ENCODE data around the gene SRPK2.

SRPK2 gene

GRCh38 chr7:105309235-105310169, 79.2 kb downstream of the SRPK2 start (continued):
- TF ChIP-seq ZEB2 (tag by site-specific recombination; IDR thresholded peaks at IDR 0.05) (no peak), ZNF148 (tag by site-specific recombination; IDR thresholded peaks at IDR 0.05; ENCODE audit: borderline replicate concordance) (no peak), ZNF184 (tag by site-specific recombination; IDR thresholded peaks at IDR 0.05) (no peak), PRDM10 (tag by site-specific recombination; IDR thresholded peaks at IDR 0.05) (peak; percentile 83), ZSCAN16 (tag by site-specific recombination; IDR thresholded peaks at IDR 0.05) (no peak), OVOL3 (tag by site-specific recombination; IDR thresholded peaks at IDR 0.05) (no peak), KLF7 (tag by site-specific recombination; IDR thresholded peaks at IDR 0.05; ENCODE audit: borderline replicate concordance) (no peak), ZNF398 (tag by site-specific recombination; IDR thresholded peaks at IDR 0.05) (0 out of 2 replicates have a peak, but pooled peaks have one; percentile 37), ZBTB17 (tag by site-specific recombination; IDR thresholded peaks at IDR 0.05) (peak; percentile 72), ZNF514 (tag by site-specific recombination; IDR thresholded peaks at IDR 0.05) (no peak), SALL2 (tag by site-specific recombination; IDR thresholded peaks at IDR 0.05; ENCODE audit: borderline replicate concordance) (no peak), ZNF626 (tag by site-specific recombination; IDR thresholded peaks at IDR 0.05) (no peak), CTCF (tag by site-specific recombination; IDR thresholded peaks at IDR 0.05) (peak; percentile 49; the same call in 1 of the 2 replicates), ZNF24 (tag by site-specific recombination; IDR thresholded peaks at IDR 0.05) (no peak), ZFP37 (tag by site-specific recombination; IDR thresholded peaks at IDR 0.05) (no peak), ZBTB20 (tag by site-specific recombination; IDR thresholded peaks at IDR 0.05) (no peak), TSHZ1 (tag by site-specific recombination; IDR thresholded peaks at IDR 0.05; ENCODE audit: borderline replicate concordance) (no peak), MYNN (tag by site-specific recombination; IDR thresholded peaks at IDR 0.05; ENCODE audit: borderline replicate concordance) (no peak), ZNF37A (tag by site-specific recombination; IDR thresholded peaks at IDR 0.05) (no peak)
- TF ChIP-seq, protein P1, sequence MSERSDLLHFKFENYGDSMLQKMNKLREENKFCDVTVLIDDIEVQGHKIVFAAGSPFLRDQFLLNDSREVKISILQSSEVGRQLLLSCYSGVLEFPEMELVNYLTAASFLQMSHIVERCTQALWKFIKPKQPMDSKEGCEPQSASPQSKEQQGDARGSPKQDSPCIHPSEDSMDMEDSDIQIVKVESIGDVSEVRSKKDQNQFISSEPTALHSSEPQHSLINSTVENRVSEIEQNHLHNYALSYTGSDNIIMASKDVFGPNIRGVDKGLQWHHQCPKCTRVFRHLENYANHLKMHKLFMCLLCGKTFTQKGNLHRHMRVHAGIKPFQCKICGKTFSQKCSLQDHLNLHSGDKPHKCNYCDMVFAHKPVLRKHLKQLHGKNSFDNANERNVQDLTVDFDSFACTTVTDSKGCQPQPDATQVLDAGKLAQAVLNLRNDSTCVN (tag by site-specific recombination; optimal IDR thresholded peaks at IDR 0.05): no peak
- TF ChIP-seq, protein P2, sequence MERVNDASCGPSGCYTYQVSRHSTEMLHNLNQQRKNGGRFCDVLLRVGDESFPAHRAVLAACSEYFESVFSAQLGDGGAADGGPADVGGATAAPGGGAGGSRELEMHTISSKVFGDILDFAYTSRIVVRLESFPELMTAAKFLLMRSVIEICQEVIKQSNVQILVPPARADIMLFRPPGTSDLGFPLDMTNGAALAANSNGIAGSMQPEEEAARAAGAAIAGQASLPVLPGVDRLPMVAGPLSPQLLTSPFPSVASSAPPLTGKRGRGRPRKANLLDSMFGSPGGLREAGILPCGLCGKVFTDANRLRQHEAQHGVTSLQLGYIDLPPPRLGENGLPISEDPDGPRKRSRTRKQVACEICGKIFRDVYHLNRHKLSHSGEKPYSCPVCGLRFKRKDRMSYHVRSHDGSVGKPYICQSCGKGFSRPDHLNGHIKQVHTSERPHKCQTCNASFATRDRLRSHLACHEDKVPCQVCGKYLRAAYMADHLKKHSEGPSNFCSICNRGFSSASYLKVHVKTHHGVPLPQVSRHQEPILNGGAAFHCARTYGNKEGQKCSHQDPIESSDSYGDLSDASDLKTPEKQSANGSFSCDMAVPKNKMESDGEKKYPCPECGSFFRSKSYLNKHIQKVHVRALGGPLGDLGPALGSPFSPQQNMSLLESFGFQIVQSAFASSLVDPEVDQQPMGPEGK (tag by site-specific recombination; IDR thresholded peaks at IDR 0.05): peak; percentile 55

All from HEK293 (cell line).